HS-5 (cell line): ENCODE data around the gene INHBC.
A peak's percentile ranks its signal among the peaks of the same experiment; 100 is the strongest.

Experiments
- DNase-seq: peaks from one replicate; pipeline ENCODE4 v3.0.0-alpha.2; 2012; ENCODE audit warnings: low read depth

Gene INHBC

DNA sequence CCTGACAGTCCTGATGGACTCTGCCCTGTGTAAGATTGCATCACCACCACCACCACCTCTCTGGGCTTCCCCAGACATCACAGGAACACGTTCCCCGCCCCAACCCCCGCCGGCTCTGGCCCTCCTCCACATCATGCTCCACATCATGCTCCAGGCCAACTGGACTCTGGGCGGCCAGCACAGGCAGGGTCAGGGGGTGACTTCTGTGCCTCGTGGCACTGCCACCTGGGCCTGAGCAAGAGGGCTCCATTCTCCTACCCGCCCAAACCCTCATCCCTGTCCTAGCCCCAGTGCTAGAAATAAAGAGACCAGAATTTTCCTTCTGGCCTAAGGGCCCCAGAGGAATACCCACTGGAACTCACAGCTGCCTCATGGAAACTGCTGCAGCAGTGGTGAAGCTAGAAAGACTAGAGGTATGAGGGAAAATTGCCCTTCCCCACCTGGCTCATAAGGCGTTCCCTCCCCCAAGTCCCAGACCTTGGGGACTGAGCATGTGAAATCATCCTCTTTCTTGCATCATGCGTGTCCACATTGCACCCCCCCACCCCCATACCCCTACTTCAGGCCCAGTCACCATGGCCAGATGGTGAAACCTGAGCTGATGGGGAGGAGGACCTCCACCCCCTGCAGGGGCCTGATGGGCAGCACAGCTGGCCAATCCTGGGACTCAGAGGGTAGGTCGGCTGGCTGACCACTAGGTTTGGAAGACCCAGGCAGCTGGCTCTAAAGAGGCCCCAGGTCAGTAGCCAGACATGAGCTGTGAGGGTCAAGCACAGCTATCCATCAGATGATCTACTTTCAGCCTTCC lies 20.2 kb downstream of the INHBC start, which contains the start of gene INHBE:
Gene INHBE, plus strand, starts transcription at position 742 of the 808 bp plus-strand sequence. CDS start 230 bp downstream, outside the sequence.
- no peak for DNase-seq

DNA sequence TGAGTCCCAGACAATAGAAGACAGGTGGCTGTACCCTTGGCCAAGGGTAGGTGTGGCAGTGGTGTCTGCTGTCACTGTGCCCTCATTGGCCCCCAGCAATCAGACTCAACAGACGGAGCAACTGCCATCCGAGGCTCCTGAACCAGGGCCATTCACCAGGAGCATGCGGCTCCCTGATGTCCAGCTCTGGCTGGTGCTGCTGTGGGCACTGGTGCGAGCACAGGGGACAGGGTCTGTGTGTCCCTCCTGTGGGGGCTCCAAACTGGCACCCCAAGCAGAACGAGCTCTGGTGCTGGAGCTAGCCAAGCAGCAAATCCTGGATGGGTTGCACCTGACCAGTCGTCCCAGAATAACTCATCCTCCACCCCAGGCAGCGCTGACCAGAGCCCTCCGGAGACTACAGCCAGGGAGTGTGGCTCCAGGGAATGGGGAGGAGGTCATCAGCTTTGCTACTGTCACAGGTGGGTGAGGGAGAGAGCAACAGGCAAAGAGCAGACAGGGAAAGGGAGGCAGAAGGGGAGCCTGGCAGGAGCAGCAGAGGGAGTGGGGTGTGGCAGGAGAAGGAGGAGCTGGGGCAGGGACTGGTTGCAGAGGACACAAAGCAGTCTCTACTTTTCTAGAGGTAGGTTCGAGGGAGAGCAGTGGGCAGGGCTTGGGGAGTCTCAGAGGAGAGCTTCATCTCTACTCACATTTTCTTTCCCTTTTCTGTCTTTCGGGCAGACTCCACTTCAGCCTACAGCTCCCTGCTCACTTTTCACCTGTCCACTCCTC lies 21.0 kb downstream of the INHBC start:
- DNase-seq, result no peak

DNA sequence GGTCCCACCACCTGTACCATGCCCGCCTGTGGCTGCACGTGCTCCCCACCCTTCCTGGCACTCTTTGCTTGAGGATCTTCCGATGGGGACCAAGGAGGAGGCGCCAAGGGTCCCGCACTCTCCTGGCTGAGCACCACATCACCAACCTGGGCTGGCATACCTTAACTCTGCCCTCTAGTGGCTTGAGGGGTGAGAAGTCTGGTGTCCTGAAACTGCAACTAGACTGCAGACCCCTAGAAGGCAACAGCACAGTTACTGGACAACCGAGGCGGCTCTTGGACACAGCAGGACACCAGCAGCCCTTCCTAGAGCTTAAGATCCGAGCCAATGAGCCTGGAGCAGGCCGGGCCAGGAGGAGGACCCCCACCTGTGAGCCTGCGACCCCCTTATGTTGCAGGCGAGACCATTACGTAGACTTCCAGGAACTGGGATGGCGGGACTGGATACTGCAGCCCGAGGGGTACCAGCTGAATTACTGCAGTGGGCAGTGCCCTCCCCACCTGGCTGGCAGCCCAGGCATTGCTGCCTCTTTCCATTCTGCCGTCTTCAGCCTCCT lies 21.6 kb downstream of the INHBC start:
- no peak for DNase-seq

DNA sequence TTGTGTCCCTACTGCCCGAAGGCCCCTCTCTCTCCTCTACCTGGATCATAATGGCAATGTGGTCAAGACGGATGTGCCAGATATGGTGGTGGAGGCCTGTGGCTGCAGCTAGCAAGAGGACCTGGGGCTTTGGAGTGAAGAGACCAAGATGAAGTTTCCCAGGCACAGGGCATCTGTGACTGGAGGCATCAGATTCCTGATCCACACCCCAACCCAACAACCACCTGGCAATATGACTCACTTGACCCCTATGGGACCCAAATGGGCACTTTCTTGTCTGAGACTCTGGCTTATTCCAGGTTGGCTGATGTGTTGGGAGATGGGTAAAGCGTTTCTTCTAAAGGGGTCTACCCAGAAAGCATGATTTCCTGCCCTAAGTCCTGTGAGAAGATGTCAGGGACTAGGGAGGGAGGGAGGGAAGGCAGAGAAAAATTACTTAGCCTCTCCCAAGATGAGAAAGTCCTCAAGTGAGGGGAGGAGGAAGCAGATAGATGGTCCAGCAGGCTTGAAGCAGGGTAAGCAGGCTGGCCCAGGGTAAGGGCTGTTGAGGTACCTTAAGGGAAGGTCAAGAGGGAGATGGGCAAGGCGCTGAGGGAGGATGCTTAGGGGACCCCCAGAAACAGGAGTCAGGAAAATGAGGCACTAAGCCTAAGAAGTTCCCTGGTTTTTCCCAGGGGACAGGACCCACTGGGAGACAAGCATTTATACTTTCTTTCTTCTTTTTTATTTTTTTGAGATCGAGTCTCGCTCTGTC lies 22.3 kb downstream of the INHBC start:
- DNase-seq, result no peak

DNA sequence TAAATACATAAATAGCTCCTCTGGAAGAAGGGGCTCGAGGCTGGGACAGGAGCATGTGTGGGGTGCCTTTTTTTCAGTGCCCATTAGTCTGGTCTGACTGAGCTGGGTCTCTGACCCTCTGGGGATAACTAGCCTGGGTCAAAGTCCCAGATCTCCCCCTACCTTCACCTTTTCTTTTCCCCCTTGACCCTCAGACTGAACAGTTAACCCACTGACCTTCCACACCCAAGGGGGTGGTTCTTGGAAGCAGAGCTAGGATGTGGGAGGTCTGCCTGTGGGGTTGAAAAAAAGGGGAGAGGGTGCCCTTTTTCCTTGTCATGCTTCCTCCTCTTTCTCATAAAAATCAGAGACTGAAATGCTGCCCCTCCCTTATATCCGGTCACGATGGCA lies 24.1 kb downstream of the INHBC start:
- no peak for DNase-seq

DNA sequence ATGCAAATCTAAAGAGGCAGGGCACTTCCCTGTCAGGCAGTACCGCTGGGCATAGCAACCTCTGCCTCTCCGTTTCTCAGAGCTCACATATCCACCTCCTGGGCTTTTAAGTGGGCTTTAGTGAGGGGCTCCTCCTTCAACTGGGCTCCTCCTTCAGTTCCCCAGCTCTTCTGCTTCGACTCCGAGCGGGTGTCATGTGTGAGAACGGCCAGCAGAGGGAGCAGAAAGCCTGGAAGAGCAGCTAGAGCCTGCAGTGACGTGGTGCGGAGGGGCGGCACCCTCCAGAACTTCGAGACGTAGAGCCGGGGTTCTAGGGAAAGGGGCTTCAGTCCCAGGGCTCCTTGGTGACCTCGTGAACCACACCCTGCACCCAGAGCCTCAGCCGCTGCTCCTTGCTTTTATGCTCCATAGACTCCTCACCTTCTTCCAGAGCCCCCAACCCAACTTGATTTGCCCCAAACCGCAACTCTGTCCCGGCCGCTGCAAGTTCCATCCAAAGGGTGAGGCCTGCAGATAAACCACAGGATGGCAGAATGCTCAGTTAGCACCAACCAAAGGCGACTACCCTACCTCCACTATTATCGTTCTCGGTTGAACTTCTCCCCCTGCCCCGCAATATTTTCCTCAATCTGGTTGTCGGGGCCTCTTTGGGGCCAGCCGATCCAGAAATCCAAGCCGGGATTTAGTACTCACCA lies 24.6 kb downstream of the INHBC start:
- peak; percentile 92 for DNase-seq

DNA sequence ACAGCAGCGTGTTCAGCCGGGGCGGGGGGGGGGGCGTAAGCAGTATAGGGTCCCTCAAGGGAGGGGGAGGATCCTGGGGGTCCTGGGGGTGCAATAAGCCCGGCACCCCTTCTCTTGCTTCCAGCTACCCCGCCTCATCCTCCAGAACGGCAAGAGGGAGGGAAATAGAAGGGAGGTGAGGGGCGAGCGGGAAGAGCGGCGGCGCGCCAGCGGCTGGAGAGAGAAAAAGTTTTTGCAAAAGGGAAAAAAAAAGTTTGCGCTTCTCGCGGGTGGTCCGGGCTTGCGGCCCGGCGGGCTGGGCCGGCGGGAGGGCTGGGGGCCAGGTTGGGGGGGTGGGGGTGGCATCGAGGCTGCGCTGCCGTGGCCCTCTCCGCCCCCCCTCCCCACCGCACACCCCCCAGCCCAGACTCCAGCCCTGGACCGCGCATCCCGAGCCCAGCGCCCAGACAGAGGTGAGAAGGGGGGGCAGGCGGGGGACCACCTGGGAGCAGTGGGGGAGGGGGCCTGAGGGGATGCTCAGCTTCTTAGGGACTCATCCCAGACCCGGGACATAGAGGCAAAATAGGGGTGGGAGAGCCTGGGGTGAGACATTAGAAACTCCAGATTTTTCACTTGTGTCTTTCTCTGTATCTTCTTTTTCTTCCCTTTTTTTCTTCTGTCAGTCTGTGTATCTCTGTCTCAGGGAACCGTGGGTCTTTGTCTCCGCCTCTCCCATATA lies 25.3 kb downstream of the INHBC start, which contains the start of gene GLI1:
Gene GLI1, plus strand, starts transcription at position 36 of the 718 bp plus-strand sequence. CDS start 3,907 bp downstream, outside the sequence.
- DNase-seq, result no peak

DNA sequence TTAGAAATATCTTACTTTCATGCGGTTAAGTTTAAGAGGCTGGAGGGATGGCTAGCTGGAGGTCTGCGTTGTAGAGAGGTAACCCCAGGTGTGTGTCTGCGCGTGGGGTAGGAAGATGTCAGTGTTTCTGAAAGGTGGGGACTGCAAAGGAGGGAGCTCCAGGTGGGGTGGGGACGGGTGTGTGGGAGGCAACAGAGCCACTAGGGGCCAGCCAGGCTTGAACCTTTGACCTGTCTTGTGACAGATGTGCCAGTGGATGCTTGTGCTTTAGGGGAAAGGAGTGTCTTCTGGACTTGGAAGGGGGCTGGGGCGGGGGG lies 25.8 kb downstream of the INHBC start:
- DNase-seq, result no peak

DNA sequence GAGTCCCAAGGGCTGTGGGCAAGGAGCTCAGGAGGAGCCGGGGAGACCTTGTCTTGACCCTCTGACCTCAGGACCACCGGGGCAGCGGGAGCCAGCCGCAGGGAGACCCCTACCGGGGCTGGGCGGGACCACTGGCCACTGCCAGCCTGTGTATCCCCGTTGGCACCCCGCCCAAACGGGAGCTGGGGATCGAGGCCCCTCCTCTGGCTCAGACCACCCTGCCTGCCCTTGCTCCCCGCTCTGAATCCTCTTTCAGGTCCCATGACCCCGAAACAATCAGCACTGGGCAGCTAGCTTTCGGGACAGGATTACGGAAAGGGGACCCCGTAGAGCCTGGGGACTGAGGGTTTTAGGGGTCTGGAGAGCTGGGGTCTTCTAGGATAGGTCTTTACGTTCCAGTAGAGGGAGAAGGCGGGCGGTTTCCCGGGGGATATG lies 26.3 kb downstream of the INHBC start:
- no peak for DNase-seq

DNA sequence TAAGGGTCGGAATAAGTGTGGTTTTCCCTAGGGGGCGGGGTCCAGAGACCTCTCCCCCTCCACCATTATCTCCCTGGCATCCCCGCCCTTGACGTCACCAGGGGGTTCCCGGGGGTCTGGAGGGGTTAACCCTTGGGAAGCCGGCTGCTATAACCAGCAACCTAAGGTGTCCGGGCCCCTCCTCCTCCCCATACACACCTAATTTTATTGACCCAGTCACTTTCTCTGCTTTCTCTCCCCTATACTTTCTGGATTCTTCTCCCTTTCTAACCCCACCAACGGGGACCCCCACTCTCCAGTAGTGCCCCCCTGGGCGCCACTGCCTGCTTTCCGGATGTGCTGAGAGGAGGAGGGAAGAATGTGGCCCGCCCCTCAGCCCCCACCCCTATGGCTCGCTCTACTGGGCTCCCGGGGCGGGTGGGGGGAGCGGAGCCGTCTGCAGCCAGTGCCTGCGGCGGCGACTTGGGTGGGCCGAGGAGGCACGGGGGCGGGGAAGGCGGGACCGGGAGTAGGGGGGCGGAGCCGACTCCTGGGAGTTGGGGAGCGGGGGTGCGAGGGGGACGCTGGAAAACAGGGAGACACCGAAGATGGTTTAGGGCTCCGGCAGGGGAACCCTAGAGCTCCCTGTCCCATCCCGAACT lies 26.8 kb downstream of the INHBC start:
- no peak for DNase-seq

DNA sequence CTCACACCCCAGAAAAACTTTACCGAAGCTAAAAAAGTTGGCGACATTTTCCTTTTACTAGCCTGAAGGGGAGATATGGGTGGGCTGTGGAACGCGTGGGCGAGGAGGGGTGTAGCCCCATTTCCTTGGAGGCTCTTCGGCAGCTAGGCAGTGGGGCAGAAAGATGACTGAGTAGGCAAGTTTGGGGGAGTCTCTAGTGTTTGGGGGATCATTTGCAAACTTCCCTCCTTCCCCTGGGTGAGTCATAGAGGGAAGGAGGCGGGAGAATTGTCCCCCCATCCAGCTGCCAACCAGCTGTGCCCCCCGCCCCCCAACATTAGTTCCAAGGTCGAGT lies 27.3 kb downstream of the INHBC start:
- DNase-seq, result no peak

DNA sequence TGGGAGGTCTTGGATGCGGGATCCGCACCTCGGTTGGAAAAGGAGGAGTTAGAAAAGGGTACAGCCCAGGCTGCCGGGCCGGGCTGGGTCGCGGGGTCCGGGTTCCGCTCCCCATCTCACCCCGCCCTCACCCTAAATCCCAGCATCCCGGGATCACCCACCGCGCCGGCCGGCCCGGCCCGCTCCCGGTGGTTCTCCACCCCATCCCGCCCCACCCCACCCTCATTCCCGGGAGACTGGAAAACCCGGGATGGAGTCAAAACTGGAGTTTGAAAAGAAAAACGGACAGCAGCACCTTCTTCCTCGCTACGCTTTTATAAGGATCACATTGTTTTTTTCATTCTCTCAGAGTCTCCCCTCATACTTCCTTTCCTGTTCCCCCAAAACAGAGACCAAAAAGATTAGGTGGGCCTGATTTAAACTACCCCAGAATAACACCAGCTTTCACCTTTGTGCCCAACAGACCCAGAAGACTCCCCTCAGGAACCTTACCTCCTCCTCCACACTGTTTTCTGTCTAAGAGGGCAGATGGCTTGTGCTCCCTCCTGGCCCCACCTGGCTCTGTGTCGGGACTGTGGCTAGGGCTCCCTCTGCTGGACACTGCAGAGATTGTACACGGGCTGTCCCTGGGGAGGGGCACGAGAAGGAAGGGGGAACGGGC lies 27.8 kb downstream of the INHBC start:
- peak; percentile 87 for DNase-seq

DNA sequence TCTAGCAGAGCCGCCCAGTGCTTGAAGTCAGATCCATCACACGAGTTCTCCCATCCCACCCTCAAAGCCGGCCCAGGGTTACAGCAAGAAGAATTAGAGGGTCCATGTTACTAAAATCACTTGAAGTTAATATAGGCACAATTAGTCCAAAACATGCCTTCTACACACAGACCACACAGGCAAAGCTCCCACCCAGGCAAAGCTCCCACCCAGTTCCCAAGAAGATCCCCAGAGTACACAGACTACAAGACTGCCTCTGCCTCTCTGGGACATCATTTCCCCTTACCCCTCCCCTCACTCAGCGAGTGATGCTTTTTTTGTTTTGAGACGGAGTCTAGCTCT lies 28.3 kb downstream of the INHBC start:
- no peak for DNase-seq

DNA sequence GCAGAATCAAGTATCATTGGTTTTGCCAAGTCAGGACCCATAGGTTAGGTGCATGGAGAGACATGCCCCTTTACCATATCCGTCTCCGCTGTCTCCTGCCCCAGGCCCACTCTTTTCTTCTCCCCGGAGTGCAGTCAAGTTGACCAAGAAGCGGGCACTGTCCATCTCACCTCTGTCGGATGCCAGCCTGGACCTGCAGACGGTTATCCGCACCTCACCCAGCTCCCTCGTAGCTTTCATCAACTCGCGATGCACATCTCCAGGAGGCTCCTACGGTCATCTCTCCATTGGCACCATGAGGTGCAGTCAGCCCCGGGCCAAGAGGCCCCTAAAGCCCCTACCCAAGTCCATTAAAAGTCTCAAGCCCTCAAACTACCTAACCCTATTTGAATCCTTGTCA lies 30.0 kb downstream of the INHBC start:
- DNase-seq, result no peak

DNA sequence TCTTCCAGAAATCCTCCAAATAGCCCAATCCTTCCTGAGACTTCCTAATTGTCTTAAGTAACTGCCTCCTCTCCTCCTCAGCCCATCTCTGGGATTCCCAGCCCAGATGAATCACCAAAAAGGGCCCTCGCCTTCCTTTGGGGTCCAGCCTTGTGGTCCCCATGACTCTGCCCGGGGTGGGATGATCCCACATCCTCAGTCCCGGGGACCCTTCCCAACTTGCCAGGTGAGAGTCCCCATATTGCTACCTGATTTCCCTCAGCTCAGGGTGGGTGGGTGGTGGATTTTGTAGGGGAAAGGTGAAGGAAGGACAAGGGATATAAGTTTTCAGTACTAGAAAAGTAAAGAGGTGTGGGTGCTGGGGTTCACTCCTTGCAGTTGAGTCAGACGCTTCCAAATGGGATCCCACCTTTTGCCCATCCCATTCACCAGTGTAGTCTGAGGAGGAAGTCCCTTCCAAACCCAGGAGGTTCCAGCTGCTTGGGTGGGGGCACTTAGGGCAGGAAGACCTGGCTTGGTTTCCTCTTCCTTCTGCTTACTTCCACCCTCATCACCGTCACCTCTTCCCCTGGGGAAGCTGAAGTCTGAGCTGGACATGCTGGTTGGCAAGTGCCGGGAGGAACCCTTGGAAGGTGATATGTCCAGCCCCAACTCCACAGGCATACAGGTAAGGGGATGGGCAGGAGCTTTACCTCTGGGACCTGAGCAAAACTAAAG lies 30.6 kb downstream of the INHBC start:
- DNase-seq, result no peak

DNA sequence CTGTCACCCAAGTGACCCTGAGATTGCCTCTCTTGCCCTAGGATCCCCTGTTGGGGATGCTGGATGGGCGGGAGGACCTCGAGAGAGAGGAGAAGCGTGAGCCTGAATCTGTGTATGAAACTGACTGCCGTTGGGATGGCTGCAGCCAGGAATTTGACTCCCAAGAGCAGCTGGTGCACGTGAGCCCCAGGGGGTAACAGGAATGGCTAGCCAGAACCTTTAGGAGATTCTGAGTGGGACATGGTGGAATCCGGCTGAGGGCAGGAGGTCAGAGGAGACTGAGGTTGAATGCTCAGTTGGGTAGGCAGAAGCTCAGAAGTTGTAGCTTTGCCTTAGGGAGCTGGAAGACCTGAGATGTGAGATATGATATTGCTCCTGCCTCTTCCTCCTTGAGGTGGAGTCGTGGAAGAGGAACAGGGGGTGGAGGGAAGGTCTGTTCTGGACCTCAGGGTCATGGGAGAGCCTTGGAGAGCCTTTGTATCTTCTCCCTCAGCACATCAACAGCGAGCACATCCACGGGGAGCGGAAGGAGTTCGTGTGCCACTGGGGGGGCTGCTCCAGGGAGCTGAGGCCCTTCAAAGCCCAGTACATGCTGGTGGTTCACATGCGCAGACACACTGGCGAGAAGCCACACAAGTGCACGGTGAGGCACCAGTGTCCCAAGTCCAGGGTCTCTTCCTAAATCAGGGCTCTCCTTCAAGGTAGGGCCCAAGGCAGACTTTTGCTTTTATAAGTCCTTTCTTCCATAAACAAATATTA lies 31.3 kb downstream of the INHBC start:
- DNase-seq, result no peak

DNA sequence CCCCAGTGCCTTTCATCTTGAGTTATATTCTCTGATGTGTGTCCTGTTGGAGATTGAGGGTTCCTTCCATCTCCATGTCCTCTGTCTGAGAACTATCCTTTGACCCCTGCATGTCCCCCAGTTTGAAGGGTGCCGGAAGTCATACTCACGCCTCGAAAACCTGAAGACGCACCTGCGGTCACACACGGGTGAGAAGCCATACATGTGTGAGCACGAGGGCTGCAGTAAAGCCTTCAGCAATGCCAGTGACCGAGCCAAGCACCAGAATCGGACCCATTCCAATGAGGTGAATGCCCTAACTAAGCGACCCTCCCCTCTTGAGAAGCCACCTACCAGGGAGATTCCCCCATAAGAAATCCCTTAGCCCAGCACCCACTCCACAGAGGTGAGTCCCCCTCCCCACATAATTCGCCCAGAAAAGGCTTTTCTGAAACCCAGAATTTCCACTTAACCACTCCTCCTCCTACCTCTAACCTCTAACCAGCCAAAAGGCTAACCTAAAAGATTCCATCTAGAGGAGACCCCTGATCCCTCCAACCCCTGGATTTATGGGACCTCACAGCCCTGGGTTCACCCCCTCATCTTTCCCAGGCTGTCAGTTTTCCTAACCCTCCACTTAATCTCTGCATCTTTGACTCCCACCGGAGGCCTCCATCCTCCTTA lies 32.8 kb downstream of the INHBC start:
- DNase-seq, result no peak

DNA sequence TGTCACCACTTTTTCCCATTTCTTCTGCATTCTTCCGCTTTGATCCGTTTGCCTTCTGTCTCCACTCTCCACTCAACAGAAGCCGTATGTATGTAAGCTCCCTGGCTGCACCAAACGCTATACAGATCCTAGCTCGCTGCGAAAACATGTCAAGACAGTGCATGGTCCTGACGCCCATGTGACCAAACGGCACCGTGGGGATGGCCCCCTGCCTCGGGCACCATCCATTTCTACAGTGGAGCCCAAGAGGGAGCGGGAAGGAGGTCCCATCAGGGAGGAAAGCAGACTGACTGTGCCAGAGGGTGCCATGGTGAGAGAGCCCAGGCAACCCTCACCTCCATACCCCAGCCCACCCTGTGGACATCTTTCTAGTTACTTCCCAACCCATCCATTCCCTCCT lies 33.3 kb downstream of the INHBC start:
- DNase-seq, result no peak
